HepG2 (cell line): ENCODE measurements around the gene MAMLD1. TPM values are rescaled to one million over a fixed set of nuclear protein-coding genes. Genes with fewer than 3 reads are reported as not detected.

ENCODE experiments used
- ATAC-seq: fragments of 200-7000 bp; cut with Tn5 transposase; 3 replicates; pipeline ENCODE4 v1.9.1; 2020; ENCODE audit warnings: mild to moderate bottlenecking, moderate library complexity
- BruUV-seq: library from RNA; stranded (reverse); fragments of 400-500 nt; replicated peaks from 2 replicates; lab custom pipeline; 2021; lab: Mats Ljungman, UMichigan
- CTCF ChIA-PET: fragments of 300-600 bp; formaldehyde crosslinking; extraction: SDS; loops from one replicate; lab custom pipeline; 2021; ENCODE audit warnings: low total read pairs, inconsistent platforms, low intra/inter-chr PET ratio; lab: Yijun Ruan, JAX
- POLR2A ChIA-PET: fragments of 350-600 bp; sonication (Branson Sonifier 250); formaldehyde crosslinking; loops from one replicate; lab custom pipeline; 2020; ENCODE audit warnings: antibody characterized with exemption, inconsistent platforms; lab: Yijun Ruan, JAX
- DNase-seq: peaks from one replicate; pipeline ENCODE4 v3.0.0-alpha.2; 2015; ENCODE audit warnings: low spot score
- FAIRE-seq: peaks from 3 replicates; lab custom pipeline; 2011; peaks lifted over from hg19 to GRCh38; lab: Jason Lieb, UNC
- H2AFZ ChIP-seq: one replicate; pipeline ENCODE4 v1.6.1; 2011; ENCODE audit warnings: low read length, inconsistent platforms
- H3K27ac ChIP-seq: fragments of 300-600 bp; 3 replicates; pipeline ENCODE4 v1.8.0; 2011; ENCODE audit warnings: mixed run types, mild to moderate bottlenecking, mixed read lengths, low read length, inconsistent platforms; ENCODE audit not compliant: insufficient read depth; ENCODE audit errors: extremely low read length
- H3K27me3 ChIP-seq, 2 experiments: fragments of 200-600 bp in 1 of 2; 2 replicates in 1 of 2; 3 replicates in 1 of 2; pipeline versions ENCODE4 v1.6.0 to v1.8.0; 2011; ENCODE audit warnings: low read length in 2 of 2, mild to moderate bottlenecking in 2 of 2, moderate library complexity in 2 of 2, inconsistent platforms in 1 of 2; ENCODE audit not compliant: insufficient read depth in 2 of 2, control insufficient read depth in 1 of 2
- H3K36me3 ChIP-seq, 2 experiments: fragments of 200-600 bp in 1 of 2; replicated peaks in 1 of 2; 2 replicates in 1 of 2; 3 replicates in 1 of 2; pipeline versions ENCODE4 v1.5.1 to v1.8.0; 2011; ENCODE audit warnings: low read length in 2 of 2, inconsistent platforms in 1 of 2; ENCODE audit not compliant: insufficient read depth in 2 of 2, control insufficient read depth in 1 of 2
- H3K4me1 ChIP-seq: 2 replicates; pipeline ENCODE4 v1.5.1; 2012; ENCODE audit warnings: low read length, inconsistent platforms; ENCODE audit not compliant: insufficient read depth
- H3K4me2 ChIP-seq: 2 replicates; pipeline ENCODE4 v1.6.0; 2011; ENCODE audit warnings: low read depth, low read length, inconsistent platforms
- H3K4me3 ChIP-seq, 3 experiments: fragments of 200-600 bp in 1 of 3; sonication (generic), shearing (Covaris generic) in 1 of 3; replicated peaks in 1 of 3; 2 replicates each; pipeline ENCODE4 v1.5.1; 2011 to 2016; ENCODE audit warnings: low read length in 3 of 3, inconsistent platforms in 2 of 3, low read depth in 2 of 3, mild to moderate bottlenecking in 2 of 3, control low read depth in 1 of 3, mixed read lengths in 1 of 3; ENCODE audit not compliant: insufficient read depth in 1 of 3
- H3K79me2 ChIP-seq: one replicate; pipeline ENCODE4 v1.6.1; 2011; ENCODE audit warnings: low read length, inconsistent platforms; ENCODE audit not compliant: insufficient read depth
- H3K9ac ChIP-seq: 2 replicates; pipeline ENCODE4 v1.6.0; 2011; ENCODE audit warnings: mild to moderate bottlenecking, low read depth, low read length, inconsistent platforms; ENCODE audit not compliant: insufficient read depth
- H3K9me3 ChIP-seq: 2 replicates; pipeline ENCODE4 v1.5.1; 2012; ENCODE audit warnings: mild to moderate bottlenecking, low read length
- H4K20me1 ChIP-seq: 2 replicates; pipeline ENCODE4 v1.6.0; 2011; ENCODE audit warnings: inconsistent platforms, mild to moderate bottlenecking, low read length, moderate library complexity; ENCODE audit not compliant: insufficient read depth
- CEBPB ChIP-seq: IDR thresholded peaks from 2 replicates; pipeline ENCODE4 v1.6.1; 2011; ENCODE audit warnings: low read depth, low read length, improper control_type of control experiment, borderline replicate concordance
- FOSL2 ChIP-seq: sonication (generic); formaldehyde crosslinking; IDR thresholded peaks from 2 replicates; pipeline ENCODE4 v1.4.0; 2020; ENCODE audit warnings: missing genetic modification reagents
- GZF1 ChIP-seq: sonication (generic); formaldehyde crosslinking; IDR thresholded peaks from 2 replicates; pipeline ENCODE4 v1.5.1; 2020; ENCODE audit warnings: mild to moderate bottlenecking, missing genetic modification reagents
- HHEX ChIP-seq: IDR thresholded peaks from 2 replicates; pipeline ENCODE4 v1.6.1; 2016; ENCODE audit warnings: control low read depth
- NBN ChIP-seq: fragments of 450-650 bp; conservative IDR thresholded peaks from 2 replicates; pipeline ENCODE4 v1.6.1; 2017
- NCOA1 ChIP-seq: sonication (generic); formaldehyde crosslinking; IDR thresholded peaks from 2 replicates; pipeline ENCODE4 v1.9.0; 2021; ENCODE audit warnings: missing genetic modification reagents
- ZNF12 ChIP-seq: sonication (generic); formaldehyde crosslinking; IDR thresholded peaks from 2 replicates; pipeline ENCODE4 v1.5.0; 2020; ENCODE audit warnings: missing genetic modification reagents
- WGBS: methylation state at CpG from one replicate; pipeline ENCODE4 v1.1.6; 2017; ENCODE audit warnings: low lambda C conversion rate; 5-methylcytosine and 5-hydroxymethylcytosine counted together
- in situ Hi-C: cut with HindIII; loops from 2 replicates; pipeline ENCODE4 v1.10.0; 2017; ENCODE audit warnings: low pct_unique_long_range_greater_than_20kb; ENCODE audit not compliant: extremely low pct_ligation_motif_present
- intact Hi-C: fragments of 100-400 bp; cut with micrococcal nuclease; formaldehyde crosslinking; loops from one replicate; pipeline ENCODE4 v1.10.0; 2022; ENCODE audit not compliant: unreplicated experiment
- polyA plus RNA-seq, 8 experiments: library from polyadenylated mRNA; depleted of rRNA in 3 of 8; stranded (reverse) in 7 of 8; unstranded in 1 of 8; fragments of >200 nt; fragmentation: Illumina TruSeq in 4 of 8; extraction: Trizol in 4 of 8; gene quantifications; 2 replicates each; pipeline versions ENCODE4 v1.2.1 to v1.2.3, GENCODE V29; 2011 to 2016; ENCODE audit warnings: low read depth in 4 of 8, missing spikeins in 1 of 8, mixed read lengths in 1 of 8; ENCODE audit not compliant: insufficient read depth in 1 of 8
- total RNA-seq, 5 experiments: library from RNA; depleted of rRNA; stranded (reverse); fragments of >200 nt; fragmentation: Illumina TruSeq; extraction: Trizol; gene quantifications; 2 replicates each; pipeline ENCODE4 v1.2.3, GENCODE V29; 2016; ENCODE audit warnings: low read depth in 1 of 5
- TF ChIP-seq, protein P1 (sequence below): sonication (generic); formaldehyde crosslinking; IDR thresholded peaks from 2 replicates; pipeline ENCODE4 v1.4.0; 2020; ENCODE audit warnings: missing genetic modification reagents
- TF ChIP-seq, protein P2 (sequence below), 2 experiments: fragments of 450-650 bp in 1 of 2; sonication (generic) in 1 of 2; formaldehyde crosslinking in 1 of 2; IDR thresholded peaks; 2 replicates each; pipeline versions ENCODE4 v1.6.1 to v1.8.0; 2016 to 2022; ENCODE audit warnings: antibody characterized with exemption in 1 of 2, mild to moderate bottlenecking in 1 of 2, missing genetic modification reagents in 1 of 2

Gene MAMLD1
- total and polyA plus RNA-seq, 2 of the 13 experiments (the other 11 are each of a cell fraction or from before 2014, with no cell fraction given) = not detected

- H4K20me1 ChIP-seq = no peaks in the 10 kb centered on the region
- BruUV-seq = no TSS peak
- H3K4me1 ChIP-seq = no peaks in the 10 kb centered on the region
- WGBS = 0% methylated on average over 1 of the region's 4 CpGs
- in situ Hi-C loops (no loop called here), intact Hi-C loops (no loop called here)
- no peak overlapping the region for H3K4me3 ChIP-seq
- H3K9me3 ChIP-seq = no peaks in the 10 kb centered on the region
- no peak overlapping the region for H3K4me2 ChIP-seq
- TF ChIP-seq CEBPB = no peak
- TF ChIP-seq FOSL2 (CRISPR knock-in tag) = peak; percentile 51
- no peaks in the 10 kb centered on the region for H3K27me3 ChIP-seq
- H2AFZ ChIP-seq = no peak overlapping the region
- CTCF ChIA-PET = no interaction called here
- H3K79me2 ChIP-seq = no peaks in the 10 kb centered on the region
- peak; percentile 4 for DNase-seq
- H3K9ac ChIP-seq = no peak overlapping the region
- ATAC-seq = no peak; the same call in 2 of the 3 replicates
- no peak for FAIRE-seq
- POLR2A ChIA-PET = no interaction called here
- no peak overlapping the region for H3K27ac ChIP-seq
- H3K36me3 ChIP-seq = no peaks in the 10 kb centered on the region
These were observed 38.9 kb upstream of the MAMLD1 start for GRCh38 chrX:150324035-150324728.

GRCh38 chrX:150324919-150325318, 38.2 kb upstream of the MAMLD1 start:
- no TSS peak for BruUV-seq
- ATAC-seq = no peak
- H3K4me1 ChIP-seq = no peaks in the 10 kb centered on the region
- no peaks in the 10 kb centered on the region for H3K27me3 ChIP-seq
- no peak overlapping the region for H3K27ac ChIP-seq
- H3K4me2 ChIP-seq = no peak overlapping the region
- no peak overlapping the region for H3K4me3 ChIP-seq
- H4K20me1 ChIP-seq = no peaks in the 10 kb centered on the region
- H3K36me3 ChIP-seq = no peaks in the 10 kb centered on the region
- no peak for FAIRE-seq
- no peaks in the 10 kb centered on the region for H3K9me3 ChIP-seq
- intact Hi-C loops = no loop called here
- CTCF ChIA-PET = no interaction called here
- POLR2A ChIA-PET = no interaction called here
- no peak overlapping the region for H3K9ac ChIP-seq
- no peak for DNase-seq
- H3K79me2 ChIP-seq = no peaks in the 10 kb centered on the region
- 67% methylated on average over 2 of the region's 2 CpGs for whole genome bisulfite sequencing
- in situ Hi-C loops = no loop called here
- no peak overlapping the region for H2AFZ ChIP-seq
- TF ChIP-seq ZNF12 (CRISPR knock-in tag) (no peak), HHEX (CRISPR knock-in tag) (no peak), GZF1 (CRISPR knock-in tag) (no peak), NBN (no peak), NCOA1 (CRISPR knock-in tag) (no peak)
- TF ChIP-seq, protein P1, sequence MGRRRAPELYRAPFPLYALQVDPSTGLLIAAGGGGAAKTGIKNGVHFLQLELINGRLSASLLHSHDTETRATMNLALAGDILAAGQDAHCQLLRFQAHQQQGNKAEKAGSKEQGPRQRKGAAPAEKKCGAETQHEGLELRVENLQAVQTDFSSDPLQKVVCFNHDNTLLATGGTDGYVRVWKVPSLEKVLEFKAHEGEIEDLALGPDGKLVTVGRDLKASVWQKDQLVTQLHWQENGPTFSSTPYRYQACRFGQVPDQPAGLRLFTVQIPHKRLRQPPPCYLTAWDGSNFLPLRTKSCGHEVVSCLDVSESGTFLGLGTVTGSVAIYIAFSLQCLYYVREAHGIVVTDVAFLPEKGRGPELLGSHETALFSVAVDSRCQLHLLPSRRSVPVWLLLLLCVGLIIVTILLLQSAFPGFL = no peak
- TF ChIP-seq, protein P2, sequence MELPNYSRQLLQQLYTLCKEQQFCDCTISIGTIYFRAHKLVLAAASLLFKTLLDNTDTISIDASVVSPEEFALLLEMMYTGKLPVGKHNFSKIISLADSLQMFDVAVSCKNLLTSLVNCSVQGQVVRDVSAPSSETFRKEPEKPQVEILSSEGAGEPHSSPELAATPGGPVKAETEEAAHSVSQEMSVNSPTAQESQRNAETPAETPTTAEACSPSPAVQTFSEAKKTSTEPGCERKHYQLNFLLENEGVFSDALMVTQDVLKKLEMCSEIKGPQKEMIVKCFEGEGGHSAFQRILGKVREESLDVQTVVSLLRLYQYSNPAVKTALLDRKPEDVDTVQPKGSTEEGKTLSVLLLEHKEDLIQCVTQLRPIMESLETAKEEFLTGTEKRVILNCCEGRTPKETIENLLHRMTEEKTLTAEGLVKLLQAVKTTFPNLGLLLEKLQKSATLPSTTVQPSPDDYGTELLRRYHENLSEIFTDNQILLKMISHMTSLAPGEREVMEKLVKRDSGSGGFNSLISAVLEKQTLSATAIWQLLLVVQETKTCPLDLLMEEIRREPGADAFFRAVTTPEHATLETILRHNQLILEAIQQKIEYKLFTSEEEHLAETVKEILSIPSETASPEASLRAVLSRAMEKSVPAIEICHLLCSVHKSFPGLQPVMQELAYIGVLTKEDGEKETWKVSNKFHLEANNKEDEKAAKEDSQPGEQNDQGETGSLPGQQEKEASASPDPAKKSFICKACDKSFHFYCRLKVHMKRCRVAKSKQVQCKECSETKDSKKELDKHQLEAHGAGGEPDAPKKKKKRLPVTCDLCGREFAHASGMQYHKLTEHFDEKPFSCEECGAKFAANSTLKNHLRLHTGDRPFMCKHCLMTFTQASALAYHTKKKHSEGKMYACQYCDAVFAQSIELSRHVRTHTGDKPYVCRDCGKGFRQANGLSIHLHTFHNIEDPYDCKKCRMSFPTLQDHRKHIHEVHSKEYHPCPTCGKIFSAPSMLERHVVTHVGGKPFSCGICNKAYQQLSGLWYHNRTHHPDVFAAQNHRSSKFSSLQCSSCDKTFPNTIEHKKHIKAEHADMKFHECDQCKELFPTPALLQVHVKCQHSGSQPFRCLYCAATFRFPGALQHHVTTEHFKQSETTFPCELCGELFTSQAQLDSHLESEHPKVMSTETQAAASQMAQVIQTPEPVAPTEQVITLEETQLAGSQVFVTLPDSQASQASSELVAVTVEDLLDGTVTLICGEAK (IDR thresholded peaks at IDR 0.05) = no peak
- TF ChIP-seq, protein P2 (CRISPR knock-in tag; IDR thresholded peaks at IDR 0.05) = no peak
